ENCODE results near the gene IFI30. TPM values are rescaled to one million over a fixed set of nuclear protein-coding genes. Genes with fewer than 3 reads are reported as not detected.

IFI30 gene
- total RNA-seq, 2 donors from 2014 or later = 43.7 to 68.9 TPM

DNA sequence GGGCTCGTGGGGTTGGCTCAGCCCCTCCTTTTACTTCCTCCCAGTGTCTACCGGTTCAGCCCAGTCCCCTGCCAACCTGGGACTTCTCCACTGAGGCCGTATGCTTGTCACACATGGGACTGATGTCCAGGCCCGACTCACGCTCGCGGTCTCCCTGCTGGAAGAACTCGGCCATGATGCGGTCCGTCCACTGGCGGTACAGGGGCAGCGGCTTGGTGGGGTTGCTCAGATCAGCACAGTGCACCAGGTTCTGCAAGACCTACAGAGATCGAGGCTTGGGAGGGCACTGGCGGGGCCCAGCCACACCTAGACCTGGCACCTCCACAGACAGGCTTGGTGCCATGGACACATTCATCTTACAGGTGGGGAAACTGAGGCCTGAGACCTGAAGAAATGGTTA is 38.1 kb downstream of the IFI30 start:
- intact Hi-C loops (cut with DNase I) = loop anchor here in 1 of 2 donors (5.0 kb wide), 1 partner anchor 41 kb away; no protein-coding TSS in a partner anchor
- DNase-seq (no peak), ATAC-seq (no peak)

DNA sequence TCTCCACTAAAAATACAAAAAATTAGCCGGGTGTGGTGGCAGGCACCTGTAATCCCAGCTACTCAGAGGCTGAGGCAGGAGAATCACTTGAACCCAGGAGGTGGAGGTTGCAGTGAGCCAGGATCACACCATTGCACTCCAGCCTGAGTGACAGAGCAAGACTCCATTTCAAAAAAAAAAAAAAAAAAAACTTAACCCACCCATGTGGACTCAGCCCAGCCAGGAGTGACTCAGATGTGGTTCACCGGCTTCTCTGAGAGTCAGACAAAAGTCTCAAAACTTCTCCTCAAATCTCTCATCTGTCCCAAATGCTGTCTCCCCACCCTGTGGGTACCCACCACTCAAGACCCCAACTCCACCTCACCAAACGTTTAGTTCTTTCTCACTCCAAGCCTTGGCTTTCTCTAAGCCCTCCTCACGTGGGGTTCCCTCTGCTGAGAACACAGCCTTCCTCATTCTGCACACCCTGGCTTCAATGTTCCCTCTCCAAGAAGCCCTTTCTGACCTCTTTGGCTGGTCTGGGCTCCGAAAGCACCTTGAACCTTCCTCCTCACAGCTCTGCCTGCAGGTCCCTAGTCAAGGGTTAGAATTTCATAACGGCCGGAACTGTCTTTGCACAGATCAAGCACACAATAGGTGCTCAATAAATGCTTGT is 41.3 kb downstream of the IFI30 start:
- intact Hi-C loops (cut with DNase I) = loop anchor here in 1 of 2 donors (5.0 kb wide), 1 partner anchor 37 kb away; no protein-coding TSS in a partner anchor
- peak in 1 of 2 donors; percentile 30 for ATAC-seq
- no peak for DNase-seq

DNA sequence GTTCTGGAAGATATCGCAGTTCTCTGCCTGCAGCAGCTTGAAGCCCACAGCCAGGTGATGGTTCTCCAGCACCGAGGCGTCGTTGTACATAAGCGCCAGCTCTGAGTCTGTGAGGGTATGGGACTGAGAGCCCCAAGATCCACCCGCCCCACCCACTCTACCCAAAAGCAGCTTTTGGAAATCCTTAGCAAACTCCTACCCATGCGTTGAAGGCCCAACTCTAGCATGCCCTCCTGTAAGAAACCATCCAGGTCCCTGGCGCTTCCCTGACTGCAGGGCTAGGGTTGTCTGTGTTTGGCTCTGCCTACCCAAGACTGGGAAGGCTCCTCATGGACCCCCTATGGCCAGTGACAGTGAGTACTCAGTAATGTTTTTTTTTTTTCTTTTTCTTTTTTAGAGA is 43.2 kb downstream of the IFI30 start:
- ATAC-seq (no peak), DNase-seq (no peak)
- intact Hi-C loops (cut with DNase I) = no loop called here

DNA sequence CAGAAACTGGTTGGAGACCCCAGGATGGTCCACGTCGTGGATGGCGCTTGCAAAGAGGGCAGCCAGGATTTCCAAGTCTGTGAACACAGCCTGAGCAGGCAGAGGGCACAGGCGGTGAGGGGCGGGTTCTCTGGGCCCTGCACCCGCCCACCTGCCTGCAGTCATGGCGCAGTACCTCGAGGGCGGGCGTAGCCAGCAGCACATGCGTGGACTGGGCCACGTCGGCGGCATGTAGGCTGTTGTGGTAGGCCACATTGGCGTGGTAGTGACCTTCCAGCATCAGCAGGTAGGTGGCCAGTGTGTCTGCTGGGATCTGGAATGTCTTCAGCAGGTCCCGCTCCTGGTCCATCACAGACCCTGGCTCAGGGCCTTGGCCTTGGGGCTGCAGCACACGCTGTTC is 44.5 kb downstream of the IFI30 start:
- intact Hi-C loops (cut with DNase I) = no loop called here
- ATAC-seq = no peak

DNA sequence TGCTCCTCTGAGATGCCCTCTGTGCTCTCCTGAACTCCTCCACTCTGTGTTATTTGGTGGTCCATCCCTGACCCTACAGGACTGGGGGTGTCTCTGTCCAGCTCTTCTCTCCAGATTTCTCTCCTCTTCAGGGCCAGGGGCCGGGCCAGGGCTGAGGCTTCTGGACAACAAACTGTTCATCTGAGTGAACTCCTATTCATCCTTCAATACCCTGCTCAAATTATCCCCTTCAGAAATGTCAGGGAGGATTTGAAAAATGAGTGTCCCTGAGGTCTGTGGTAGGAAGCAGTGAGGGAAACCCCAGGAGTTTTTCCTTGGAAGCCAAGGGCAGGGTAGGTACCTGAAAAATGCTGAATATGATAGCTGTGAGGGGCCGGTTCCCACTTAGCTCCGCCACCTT is 45.0 kb downstream of the IFI30 start:
- intact Hi-C loops (cut with DNase I) = no loop called here
- ATAC-seq = no peak
- DNase-seq = no peak

More for the DNA sequence above, 44.5 kb downstream of the IFI30 start:
- DNase-seq = no peak

DNA sequence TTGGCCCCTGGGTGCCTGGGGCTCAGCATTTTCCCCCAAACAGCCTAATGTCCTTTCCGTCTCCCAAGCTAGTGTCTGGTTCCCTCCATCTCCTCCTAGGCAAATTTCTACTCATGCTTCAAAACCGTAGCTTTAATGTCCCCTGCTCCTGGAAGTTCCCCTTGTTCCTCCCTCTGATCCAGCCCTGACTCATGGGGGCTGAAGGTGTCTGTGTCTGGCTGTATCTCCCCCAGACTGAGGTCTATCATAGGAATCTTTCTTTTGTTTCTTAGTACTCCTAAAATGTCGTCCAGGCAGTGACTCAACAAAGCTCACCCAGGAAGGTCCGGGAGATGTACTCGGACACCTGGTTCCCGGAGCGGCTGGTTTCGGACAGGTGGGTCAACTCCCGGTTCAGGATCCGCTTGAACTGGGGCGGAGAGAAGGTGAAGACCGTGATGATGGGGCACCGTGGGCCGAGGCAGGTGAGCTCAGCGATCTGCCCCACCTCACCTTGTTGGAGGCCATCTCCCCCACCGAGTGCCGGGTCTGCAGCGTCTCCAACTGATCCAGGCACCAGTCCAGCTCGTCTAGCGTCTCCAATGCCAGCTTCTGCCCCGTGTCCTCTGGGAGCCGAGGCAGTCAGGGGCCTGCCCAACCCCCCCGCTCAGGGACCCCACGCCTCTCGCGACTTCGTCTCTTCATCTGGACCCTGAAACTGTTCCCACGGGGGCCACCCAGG is 46.5 kb downstream of the IFI30 start:
- no peak for DNase-seq
- intact Hi-C loops (cut with DNase I) = no loop called here
- ATAC-seq = no peak

DNA sequence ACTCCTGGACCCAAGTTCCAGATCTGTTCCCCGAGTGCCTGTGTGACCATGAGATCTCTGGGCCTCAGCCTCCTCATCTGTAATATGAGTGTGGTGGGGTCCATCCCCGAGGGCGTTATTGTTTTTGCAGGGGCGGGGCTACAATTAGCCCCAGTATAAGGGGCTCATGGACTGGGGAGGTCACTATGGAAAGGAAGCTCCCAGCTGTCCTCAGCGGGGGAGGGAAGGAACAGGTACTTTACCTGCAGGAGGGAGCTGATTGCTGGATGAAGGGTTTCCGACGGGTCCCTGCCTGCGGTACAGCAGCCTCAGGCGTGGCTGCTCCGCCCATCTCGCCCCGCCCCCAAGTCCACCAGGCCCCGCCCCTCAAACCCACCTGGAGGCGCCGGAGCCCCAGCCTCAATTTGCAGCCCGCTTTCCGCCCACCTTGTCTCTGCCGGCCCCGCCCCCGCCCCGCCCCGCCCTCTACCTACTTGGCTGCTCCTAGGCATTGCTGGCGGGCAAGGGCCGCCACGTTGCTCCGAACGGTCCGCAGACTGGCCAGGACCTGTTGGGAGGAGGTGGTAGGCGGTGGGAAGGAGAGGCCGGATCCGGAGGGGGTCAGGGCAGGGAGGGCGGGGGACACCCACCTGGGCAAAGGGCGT is 47.1 kb downstream of the IFI30 start:
- intact Hi-C loops (cut with DNase I) = no loop called here
- DNase-seq (no peak), ATAC-seq (no peak)

DNA sequence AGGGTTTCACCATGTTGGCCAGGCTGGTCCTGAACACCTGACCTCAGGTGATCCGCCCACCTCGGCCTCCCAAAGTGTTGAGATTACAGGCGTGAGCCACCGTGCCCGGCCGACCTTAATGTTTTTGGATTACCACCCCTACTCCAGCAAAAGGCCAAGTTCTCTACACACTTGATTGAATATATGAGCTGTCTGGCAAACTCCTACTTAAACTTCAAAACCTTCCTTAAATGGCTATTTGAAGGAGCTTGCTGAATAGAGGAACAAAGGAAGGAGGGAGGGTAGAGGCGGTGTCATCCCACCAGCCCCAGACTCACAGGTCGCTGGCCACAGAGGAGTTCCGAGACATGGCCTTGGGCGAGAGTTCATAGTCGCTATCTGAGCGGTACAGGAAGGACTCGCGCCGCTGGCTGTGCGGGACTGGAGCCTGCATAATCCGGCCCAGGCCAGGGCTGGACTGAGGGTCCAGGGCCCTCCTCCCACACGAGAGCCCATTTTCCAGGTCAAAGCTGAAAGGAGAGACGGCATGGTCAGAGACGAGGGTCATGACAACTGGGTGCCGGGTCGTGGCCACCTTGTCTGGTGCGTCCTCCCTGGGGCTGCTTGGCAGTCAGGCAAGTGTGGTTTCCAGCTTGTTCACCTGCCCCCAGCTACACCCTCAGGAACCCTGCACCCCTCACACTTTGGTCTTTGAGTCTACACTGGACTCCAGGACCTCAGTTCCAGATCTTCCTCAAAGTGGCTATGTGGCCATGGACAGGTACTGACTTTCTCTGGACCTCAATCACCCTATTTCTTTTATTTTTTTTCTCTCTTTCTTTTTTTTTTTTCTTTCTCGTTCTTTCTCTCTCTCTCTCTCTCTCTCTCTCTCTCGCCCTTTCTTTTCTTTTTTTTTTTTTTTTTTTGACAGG is 48.5 kb downstream of the IFI30 start:
- intact Hi-C loops (cut with DNase I) = no loop called here
- DNase-seq (no peak), ATAC-seq (no peak)

DNA sequence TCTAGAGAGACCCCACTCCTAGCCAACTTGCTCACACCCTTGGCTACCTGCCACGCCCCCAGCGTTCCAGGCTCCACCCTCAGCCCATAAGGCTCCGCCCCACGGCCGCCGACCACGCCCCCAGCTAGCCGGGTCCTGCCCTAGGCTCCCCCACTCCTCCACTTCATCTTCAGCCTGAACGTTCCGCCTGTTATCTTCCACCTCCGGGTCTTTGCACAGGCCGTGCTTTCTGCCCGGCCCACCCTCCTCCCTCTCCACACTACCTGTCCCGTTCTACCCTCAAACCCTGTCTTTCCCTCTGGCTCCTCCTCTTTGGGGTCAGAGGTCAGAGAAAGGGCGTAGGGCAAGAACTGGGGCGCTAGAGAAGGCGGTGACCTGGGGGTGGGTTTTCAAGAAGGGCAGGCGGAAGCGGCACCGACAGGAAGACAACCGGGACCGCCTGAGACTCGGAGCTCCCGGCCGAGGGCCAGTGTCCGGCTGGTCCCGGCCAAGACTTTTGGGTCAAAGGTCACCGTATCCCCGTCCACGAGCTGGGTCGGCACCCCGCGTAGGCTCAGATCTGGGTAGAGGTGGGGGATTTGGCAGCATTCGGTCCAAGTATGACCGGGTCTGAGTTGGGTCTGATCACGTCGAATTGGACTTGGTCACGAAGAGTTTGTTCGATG is 50.4 kb downstream of the IFI30 start:
- DNase-seq (peak; percentile 50), ATAC-seq (peak in 1 of 2 donors; percentile 47)
- intact Hi-C loops (cut with DNase I) = no loop called here

DNA sequence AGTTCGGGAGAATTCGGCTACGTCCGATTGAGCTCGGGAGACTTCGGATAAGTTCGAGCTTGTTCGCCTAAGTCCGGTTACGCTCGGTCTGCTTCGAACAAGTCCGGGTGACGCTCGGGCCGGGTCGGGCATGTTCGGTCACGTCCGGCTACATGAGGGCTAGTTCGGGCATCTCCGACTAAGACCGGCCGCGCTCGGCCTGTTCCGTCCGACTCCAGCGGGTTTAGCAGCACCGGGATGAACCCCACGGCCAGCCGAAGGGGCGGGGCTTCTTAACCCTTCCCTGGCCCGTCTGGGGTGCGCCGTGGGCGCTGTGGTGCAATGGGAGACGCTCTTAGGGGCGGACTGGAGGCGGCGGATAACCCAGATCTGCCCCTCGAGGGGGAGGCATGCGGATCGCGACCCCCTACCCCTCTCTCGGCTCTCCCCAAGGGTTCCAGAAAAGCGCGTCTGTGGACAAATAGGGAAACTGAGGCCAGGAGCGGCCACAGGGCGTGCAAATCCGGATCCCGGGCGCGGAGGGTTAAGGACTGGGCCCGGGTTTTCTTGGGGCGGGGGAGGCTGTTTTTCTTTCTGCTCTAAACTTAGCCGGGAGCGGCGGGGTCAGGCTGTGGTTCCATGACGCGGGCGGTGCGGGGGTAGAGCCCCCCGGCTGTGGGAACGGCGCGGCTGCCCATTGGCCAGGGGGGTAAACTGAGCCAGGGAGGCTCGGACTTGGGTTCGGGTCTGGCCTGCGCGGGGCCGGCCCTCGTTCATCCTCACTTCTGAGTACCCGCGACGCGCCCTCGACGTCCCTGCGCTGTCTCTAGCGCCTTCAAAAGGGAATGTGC is 51.1 kb downstream of the IFI30 start:
- ATAC-seq (peak; percentile 99), DNase-seq (peak; percentile 99)
- intact Hi-C loops (cut with DNase I) = no loop called here

DNA sequence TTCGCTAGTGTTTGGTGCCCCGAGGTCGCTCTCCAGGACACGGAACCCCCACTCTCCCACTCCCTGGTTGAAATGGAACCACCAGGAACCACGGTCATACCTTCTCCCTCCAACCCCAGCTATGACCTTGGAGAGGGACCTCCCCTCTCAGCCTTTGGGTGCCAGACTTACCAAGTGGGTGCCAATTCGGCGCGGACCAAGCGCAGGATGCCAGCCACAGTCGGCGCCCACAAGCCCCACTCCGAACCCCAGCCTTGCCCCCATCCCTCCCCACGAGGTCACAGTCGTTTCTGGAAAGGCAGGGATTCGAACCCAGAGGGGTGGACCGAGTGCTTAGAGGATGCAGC is 51.7 kb downstream of the IFI30 start:
- intact Hi-C loops (cut with DNase I) = no loop called here
- no peak for ATAC-seq

DNA sequence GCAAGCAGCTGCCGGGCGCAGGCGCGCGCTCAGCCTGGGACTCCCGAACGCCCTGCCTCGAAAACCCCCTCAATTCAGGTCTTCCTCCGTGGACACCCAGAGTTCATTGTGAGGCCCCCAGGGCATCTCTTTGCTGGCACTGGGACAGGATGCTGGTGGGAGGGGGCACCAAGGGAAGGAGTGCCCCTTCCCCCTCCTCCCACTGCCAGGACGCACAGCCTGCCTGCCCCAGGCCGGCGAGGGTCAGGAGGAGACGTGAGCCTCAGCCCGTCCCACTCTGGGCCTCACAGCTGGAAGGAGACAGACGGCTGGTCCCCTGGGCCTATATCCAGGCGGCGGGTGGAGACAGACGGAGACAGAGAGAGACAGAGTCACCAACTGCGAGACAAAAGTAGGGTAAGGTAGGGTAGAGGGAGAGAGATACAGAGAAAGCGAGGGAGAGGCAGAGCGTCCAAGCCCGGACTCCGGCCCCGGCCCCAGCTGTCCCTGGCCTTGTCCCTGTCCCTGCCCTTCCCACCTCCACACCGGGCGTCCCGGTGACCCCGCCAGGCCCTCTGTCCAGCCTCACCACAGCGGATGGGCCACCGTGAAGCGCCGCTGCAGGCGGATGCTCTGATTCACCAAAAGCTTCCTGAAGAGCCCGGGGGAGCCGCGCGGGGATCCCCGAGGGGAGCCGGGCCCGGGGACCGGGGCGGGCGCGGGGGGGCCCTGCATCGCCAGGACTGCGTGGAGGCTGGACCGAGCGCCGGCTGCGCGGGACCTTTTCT is 52.3 kb downstream of the IFI30 start, which contains the start of gene PDE4C:
Gene PDE4C, minus strand, starts transcription at position 737 of the 767 bp plus-strand sequence. Its CDS starts 23 bp downstream, at position 714.
- ATAC-seq = peak; percentile 5 to 7
- peak; percentile 49 for DNase-seq
- intact Hi-C loops (cut with DNase I) = no loop called here

More for the DNA sequence above, 51.7 kb downstream of the IFI30 start:
- DNase-seq = no peak

DNA sequence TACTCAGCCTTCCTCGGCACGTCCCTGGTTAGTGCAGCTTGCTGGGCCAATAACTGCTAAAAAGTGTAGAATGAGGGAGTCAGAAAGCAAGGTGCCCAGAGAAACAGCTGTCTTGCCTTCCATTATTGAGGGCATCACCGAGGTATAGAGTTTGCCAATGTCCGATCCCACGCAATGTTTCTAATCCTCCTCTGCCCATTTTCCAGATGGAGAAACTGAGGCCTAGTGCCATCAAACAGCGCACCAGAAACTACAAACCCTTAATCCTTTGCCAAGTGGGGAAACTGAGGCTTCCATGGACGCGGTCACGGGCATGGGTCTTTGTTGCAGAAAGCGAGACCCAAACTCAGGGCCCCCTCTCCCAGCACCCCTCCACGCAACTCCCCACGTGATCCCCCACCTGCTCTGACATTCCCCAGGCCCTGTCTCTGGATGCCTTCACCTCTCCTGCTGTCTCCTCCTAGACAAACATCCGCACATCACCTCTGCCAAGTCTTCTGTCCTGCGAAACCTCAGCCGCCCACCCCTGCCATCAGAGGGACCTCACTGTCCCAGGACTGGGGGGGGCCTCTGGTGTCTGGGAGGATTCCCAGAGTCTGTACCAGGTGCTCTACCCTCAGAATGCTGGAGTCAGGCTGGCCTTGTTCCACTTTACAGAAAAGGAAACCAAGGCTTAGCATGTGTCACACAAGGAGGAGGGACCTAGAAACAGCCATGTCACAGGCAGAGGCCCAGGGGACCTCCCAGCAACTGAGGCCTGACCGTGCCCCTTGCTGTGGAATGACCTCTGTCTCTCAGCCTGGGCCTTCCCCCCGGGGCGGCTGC is 53.6 kb downstream of the IFI30 start:
- DNase-seq (no peak), ATAC-seq (no peak)
- intact Hi-C loops (cut with DNase I) = no loop called here

All from left cardiac atrium (tissue), 4 donors.